ENCODE data around the gene PALLD. TPM values are rescaled to one million over a fixed set of nuclear protein-coding genes. Genes with fewer than 3 reads are reported as not detected.

PALLD gene
- total RNA-seq, 1 experiment from 2014 or later = 166 TPM

GRCh38 chr4:168480931-168481611 is 15.8 kb upstream of the PALLD start:
- Histone ChIP-seq H3K9ac (ENCODE audit: low read length) (peak overlapping the region; percentile 84), H4K20me1 (ENCODE audit: insufficient read depth) (no peaks in the 10 kb centered on the region), H3K27me3 (ENCODE audit: insufficient read depth, low read length) (no peaks in the 10 kb centered on the region), H3K36me3 (ENCODE audit: control insufficient read depth in 1 of 2, insufficient read depth in 2 of 2, low read length in 2 of 2) (peaks cover 0 to 10% of the 10 kb centered on the region in 2 experiments; a peak in 1 of 4 replicates), H3K27ac (ENCODE audit: low read depth, low read length) (peak overlapping the region; percentile 97), H3K4me2 (ENCODE audit: low read length) (peak overlapping the region; percentile 94), H2AFZ (ENCODE audit: low read depth, low read length, poor library complexity, severe bottlenecking) (no peak overlapping the region), H3K79me2 (ENCODE audit: insufficient read depth, low read length) (peaks cover 15% of the 10 kb centered on the region), H3K4me1 (ENCODE audit: control insufficient read depth in 1 of 2, insufficient read depth in 2 of 2, low read length in 2 of 2) (peaks cover 64 to 95% of the 10 kb centered on the region in 2 experiments), H3K9me2 (ENCODE audit: insufficient read depth) (no peaks in the 10 kb centered on the region), H3K4me3 (replicated peaks in 1 of 2; ENCODE audit: low read depth in 1 of 2, low read length in 2 of 2) (peak overlapping the region; percentile 49 to 63), H3K9me3 (ENCODE audit: control insufficient read depth in 1 of 2, insufficient read depth in 1 of 2, low read depth in 1 of 2, low read length in 2 of 2) (no peaks in the 10 kb centered on the region)
- TF ChIP-seq EZH2 (IDR thresholded peaks at IDR 0.05) (no peak), POLR2A (IDR thresholded peaks at IDR 0.05; ENCODE audit: borderline replicate concordance, extremely low read depth, insufficient read depth, insufficient read length) (no peak), CBX3 (IDR thresholded peaks at IDR 0.05; ENCODE audit: low read depth) (no peak), POLR2AphosphoS5 (IDR thresholded peaks at IDR 0.05; ENCODE audit: low read depth, low read length) (peak; percentile 59)
- ATAC-seq (peak; percentile 66), DNase-seq (ENCODE audit: low read depth, low spot score) (peak; percentile 70)
- POLR2A ChIA-PET = interaction anchor here (1.2 kb wide), 1 partner anchor 21 kb away, joined by 3 read pairs; no protein-coding TSS in a partner anchor
- intact Hi-C loops (cut with micrococcal nuclease) = loop anchor here (10.0 kb wide), 1 partner anchor 296 kb away; no protein-coding TSS in a partner anchor
- TSS peak; percentile 76 for BruUV-seq (replicated peaks)
- RAD21 ChIA-PET (ENCODE audit: low non-redundant PET in 1 of 2, low total read pairs in 2 of 2, uncharacterized antibody in 2 of 2, unreplicated experiment in 2 of 2) = no interaction called here
- CTCF ChIA-PET = no interaction called here

GRCh38 chr4:168483811-168484210 is 13.0 kb upstream of the PALLD start:
- CTCF ChIA-PET = no interaction called here
- Histone ChIP-seq H3K27ac (ENCODE audit: low read depth, low read length) (peak overlapping the region; percentile 97), H4K20me1 (ENCODE audit: insufficient read depth) (no peaks in the 10 kb centered on the region), H3K79me2 (ENCODE audit: insufficient read depth, low read length) (peaks cover 13% of the 10 kb centered on the region), H3K4me2 (ENCODE audit: low read length) (peak overlapping the region; percentile 9; the same call in 1 of the 2 replicates), H3K9me3 (ENCODE audit: control insufficient read depth in 1 of 2, insufficient read depth in 1 of 2, low read depth in 1 of 2, low read length in 2 of 2) (no peaks in the 10 kb centered on the region), H3K4me1 (ENCODE audit: control insufficient read depth in 1 of 2, insufficient read depth in 2 of 2, low read length in 2 of 2) (peaks cover 76 to 99% of the 10 kb centered on the region in 2 experiments), H2AFZ (ENCODE audit: low read depth, low read length, poor library complexity, severe bottlenecking) (no peak overlapping the region), H3K9ac (ENCODE audit: low read length) (peak overlapping the region; percentile 84), H3K4me3 (replicated peaks in 1 of 2; ENCODE audit: low read depth in 1 of 2, low read length in 2 of 2) (no peak overlapping the region), H3K36me3 (ENCODE audit: control insufficient read depth in 1 of 2, insufficient read depth in 2 of 2, low read length in 2 of 2) (peaks cover 0 to 11% of the 10 kb centered on the region in 2 experiments; a peak in 1 of 4 replicates), H3K9me2 (ENCODE audit: insufficient read depth) (no peaks in the 10 kb centered on the region), H3K27me3 (ENCODE audit: insufficient read depth, low read length) (no peaks in the 10 kb centered on the region)
- BruUV-seq (replicated peaks) = no TSS peak
- RAD21 ChIA-PET (ENCODE audit: low non-redundant PET in 1 of 2, low total read pairs in 2 of 2, uncharacterized antibody in 2 of 2, unreplicated experiment in 2 of 2) = no interaction called here
- ATAC-seq (no peak), DNase-seq (ENCODE audit: low read depth, low spot score) (no peak)
- intact Hi-C loops (cut with micrococcal nuclease) = loop anchor here (10.0 kb wide), 1 partner anchor 299 kb away; no protein-coding TSS in a partner anchor
- TF ChIP-seq ZNF274 (IDR thresholded peaks at IDR 0.05; ENCODE audit: low read depth, low read length) (no peak), POLR2AphosphoS5 (IDR thresholded peaks at IDR 0.05; ENCODE audit: low read depth, low read length) (peak; percentile 27; the same call in 1 of the 2 replicates)
- POLR2A ChIA-PET = no interaction called here
